GM19452 (cell line): Measurements from ENCODE around the gene EFCAB3.
A peak's percentile ranks its signal among the peaks of the same experiment; 100 is the strongest.
"Not testable (repeated sequence)": the region's sequence is repeated elsewhere in the genome, so short reads cannot be mapped to it uniquely, and the experiment has no call there.

Experiments
- ATAC-seq: cut with Tn5 transposase; IDR thresholded peaks from one replicate; pipeline ENCODE4 v1.9.1; 2021; ENCODE audit not compliant: unreplicated experiment

Gene EFCAB3

DNA sequence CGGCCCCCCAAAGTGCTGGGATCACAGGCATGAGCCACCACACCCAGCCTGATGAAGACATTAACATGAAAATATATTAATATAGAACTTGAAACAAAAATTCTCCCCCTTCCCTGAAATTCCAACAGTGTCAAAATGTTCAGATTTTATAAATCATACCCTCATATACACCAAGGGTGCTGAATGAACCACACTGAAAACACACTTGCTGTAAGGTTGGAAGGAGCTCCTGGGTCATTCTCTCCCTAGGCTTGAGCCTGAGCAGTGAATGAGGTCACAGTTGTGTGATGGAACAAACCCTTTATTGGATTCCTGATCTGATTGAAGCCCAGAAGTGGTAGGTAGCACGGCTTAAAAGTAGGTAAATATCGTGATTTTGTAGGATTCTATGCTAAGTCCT is at the start of gene EFCAB3:
Gene EFCAB3, plus strand, starts transcription at position 301 of the 400 bp plus-strand sequence. CDS start 2,427 bp downstream, outside the sequence.
- no peak for ATAC-seq

DNA sequence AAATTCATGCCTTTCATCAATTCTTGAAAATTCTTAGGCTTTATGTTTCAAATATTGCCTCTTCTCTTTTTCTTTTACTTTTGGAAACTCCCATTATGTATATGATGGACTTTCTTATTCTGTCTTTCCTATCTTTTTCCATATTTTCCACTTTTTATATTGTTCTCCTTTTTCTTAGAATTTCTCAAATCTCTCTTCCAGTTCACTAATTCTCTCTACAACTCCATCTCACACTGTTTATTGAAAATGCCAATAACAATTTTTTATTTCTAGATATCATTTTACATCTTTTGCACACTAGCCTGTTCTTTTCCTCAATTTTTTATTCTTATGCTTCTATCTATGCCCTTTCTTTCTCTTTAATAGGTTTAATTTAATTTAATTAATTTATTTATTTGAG is 43.8 kb upstream of the EFCAB3 start:
- ATAC-seq: no peak

DNA sequence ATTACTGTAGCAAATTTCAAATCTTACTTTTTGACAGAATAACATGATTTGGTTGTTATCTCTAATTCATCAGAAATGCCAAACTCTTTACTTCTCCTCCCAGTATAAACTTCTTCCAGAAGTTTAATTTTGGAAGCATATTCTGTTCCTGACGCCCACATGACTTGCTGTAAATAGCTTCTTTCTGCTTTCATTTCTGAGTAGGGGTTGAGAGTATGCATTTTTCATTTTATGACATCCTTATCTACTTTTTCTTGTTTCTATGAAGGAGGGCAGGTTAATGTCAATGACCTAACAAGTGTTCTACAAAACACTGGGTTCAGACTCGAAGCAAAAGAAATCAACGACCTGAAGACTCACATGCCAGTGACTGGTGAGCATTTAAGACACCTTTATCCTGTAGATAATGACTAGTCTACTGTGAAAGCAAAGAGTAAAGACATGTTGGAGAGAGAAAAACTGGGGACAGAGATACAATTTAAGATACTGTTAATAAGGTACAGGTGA is 36.5 kb upstream of the EFCAB3 start:
- no peak for ATAC-seq

- ATAC-seq: no peak
Measured at GRCh38 chr17:62351176-62351575, 29.2 kb upstream of the EFCAB3 start.

DNA sequence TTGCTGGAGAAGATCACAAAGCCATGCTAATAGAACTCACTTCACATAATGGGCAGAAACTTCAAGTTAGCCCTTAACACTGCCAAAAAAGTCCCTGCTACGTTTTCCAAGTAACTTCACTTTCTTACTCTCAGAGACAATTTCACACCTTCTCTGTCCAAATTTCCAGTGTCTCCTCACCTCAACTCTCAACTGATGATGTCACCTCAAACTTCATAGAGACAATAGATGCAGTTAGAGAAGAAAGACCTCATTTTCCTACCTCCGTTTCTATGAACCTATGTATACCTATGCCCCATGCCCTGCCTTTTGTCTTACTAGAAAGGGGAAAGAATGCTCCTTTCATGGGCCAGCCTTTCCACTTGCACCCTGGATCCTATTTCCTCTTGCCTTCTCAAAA is 14.2 kb upstream of the EFCAB3 start:
- ATAC-seq: no peak

- no peak for ATAC-seq
Measured at GRCh38 chr17:62381561-62381960, 1.2 kb downstream of the EFCAB3 start.

- ATAC-seq: no peak
Measured at GRCh38 chr17:62388856-62389255, 8.5 kb downstream of the EFCAB3 start.

DNA sequence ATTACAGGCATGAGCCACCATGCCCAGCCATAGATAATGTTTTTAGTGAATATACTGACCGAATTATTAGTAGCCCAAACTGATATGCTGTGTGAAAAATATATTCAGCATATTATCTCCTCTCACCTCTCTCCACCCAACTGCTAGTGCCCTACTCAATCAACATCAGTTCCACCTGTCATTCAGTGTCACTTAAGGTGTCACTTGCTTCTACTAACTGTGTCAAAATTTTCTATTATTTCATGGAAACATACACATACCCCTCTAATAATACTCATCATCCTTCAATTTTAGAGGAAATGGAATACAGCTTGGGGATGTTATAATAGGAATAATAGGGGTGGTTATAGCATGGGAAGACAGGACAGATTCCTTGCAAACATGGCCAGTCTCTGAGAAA is 12.6 kb downstream of the EFCAB3 start:
- no peak for ATAC-seq

DNA sequence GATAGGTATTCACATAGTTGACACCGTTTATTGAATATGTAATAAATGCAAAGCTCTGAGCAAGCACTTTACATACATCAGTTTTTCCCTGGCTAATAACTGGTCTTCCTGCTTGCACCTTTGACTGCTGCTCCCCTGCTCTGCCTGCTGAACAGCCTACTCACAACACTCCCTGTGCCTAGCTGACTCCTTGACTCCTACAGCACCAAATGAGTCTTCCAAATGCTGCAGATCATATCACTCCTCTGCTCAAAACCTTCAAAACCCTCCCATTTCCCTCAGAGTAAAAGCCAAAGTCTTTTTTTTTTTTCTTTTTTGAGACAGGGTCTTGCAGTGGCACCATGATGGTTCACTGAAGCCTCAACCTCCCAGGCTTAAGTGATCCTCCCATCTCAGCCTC is 18.5 kb downstream of the EFCAB3 start:
- no peak for ATAC-seq

DNA sequence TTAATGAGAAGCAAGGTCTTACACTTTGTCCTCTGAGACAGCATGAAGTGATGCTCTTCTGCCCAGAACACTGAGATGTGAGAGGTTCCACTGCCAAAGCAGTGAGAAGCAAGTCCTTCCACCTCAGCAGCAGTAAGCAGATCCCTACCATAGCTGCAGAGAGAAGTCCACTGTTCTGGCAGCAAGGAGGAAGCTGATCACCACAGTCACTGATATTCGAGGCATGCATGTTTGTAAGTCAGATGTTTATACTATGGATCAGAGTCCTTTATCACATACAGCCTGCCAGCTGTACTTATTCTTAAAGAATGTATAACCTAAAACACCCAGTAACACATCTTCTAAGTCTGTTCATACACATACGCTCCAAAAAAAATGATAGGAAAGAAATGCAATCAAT is 25.1 kb downstream of the EFCAB3 start:
- no peak for ATAC-seq

GRCh38 chr17:62413090-62413489 is 32.7 kb downstream of the EFCAB3 start:
- ATAC-seq: not testable (repeated sequence)

DNA sequence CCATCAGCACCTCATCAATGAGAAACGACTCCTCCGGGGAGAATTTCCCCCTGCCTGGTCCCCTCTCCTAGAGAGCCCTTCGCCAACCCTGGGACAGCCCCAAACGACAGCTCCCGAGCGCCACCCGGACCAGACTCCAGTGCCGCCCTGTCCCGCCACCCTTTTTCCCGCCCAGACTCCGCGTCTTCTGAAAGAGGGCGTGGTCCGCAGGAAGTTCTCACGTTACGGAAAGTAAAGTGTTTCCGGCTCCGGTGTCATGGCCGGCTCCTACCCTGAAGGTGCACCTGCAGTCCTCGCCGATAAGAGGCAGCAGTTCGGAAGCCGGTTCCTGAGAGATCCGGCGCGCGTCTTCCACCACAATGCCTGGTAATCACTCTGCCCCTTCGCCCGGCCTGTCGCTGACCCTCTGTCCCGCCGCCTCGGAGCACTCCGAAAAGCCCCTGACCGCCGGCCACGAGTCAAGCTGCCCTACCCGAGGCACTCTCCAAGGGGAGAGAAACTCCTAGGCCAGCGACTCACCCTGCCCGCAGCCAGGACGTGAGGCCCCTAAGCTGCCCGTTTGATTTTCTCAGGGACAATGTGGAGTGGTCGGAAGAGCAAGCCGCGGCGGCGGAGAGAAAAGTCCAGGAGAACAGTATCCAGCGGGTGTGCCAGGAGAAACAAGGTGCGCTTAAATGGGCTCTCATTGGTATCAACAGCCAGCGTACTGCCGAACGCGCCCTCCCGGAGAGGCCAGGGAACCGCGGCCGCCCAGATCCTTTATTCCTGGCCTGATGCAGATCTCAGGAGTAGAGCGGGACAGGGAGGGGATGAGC is 43.5 kb downstream of the EFCAB3 start, which contains the start of gene METTL2A:
Gene METTL2A, plus strand, starts transcription at position 251 of the 815 bp plus-strand sequence. Its CDS starts 6 bp downstream, at position 257.
- peak; percentile 94 for ATAC-seq

GRCh38 chr17:62426214-62426613 is 45.9 kb downstream of the EFCAB3 start:
- ATAC-seq: not testable (repeated sequence)

DNA sequence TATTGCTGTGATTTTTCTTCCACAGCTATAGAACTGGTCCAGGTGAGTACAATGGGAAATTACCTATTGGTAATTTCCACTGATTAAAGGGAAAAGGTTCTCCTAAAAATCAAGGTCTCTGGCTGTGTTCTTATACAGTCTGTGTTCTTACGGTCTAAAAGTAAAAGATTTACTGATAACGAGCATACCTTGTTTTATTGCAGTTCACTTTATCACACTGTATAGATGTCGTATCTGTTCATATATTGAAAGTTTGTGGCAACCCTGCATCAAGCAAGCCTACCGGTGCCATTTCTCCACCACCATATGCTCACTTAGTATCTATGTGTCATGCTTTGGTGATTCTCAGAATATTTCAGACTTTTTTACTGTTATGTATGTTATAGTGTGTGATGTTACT is 54.9 kb downstream of the EFCAB3 start:
- not testable (repeated sequence) for ATAC-seq

DNA sequence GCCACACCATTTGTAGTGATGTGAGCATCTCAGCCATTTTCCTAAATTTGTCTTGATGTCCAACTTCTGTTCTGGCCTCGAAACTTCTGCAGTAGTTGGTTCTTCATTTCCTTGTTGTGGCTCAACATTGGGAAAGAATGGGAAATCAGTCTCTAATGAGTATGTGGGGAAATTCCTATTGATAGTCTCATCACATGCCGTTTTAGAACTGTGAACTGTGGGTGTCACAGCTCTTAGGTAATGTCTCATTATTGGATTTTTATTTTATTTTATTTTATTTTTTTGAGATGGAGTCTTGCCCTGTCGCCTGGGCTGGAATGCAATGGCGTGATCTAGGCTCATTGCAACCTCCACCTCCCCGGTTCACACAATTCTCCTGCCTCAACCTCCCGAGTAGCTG is 60.8 kb downstream of the EFCAB3 start:
- not testable (repeated sequence) for ATAC-seq

GRCh38 chr17:62444063-62444462 is 63.7 kb downstream of the EFCAB3 start:
- ATAC-seq: no peak

- ATAC-seq: not testable (repeated sequence)
Measured at GRCh38 chr17:62445791-62446190, 65.4 kb downstream of the EFCAB3 start.

- ATAC-seq: not testable (repeated sequence)
Measured at GRCh38 chr17:62452195-62452594, 71.8 kb downstream of the EFCAB3 start.

GRCh38 chr17:62453041-62453440 is 72.7 kb downstream of the EFCAB3 start:
- not testable (repeated sequence) for ATAC-seq

- ATAC-seq: peak; percentile 34
Measured at GRCh38 chr17:62453656-62454055, 73.3 kb downstream of the EFCAB3 start.

DNA sequence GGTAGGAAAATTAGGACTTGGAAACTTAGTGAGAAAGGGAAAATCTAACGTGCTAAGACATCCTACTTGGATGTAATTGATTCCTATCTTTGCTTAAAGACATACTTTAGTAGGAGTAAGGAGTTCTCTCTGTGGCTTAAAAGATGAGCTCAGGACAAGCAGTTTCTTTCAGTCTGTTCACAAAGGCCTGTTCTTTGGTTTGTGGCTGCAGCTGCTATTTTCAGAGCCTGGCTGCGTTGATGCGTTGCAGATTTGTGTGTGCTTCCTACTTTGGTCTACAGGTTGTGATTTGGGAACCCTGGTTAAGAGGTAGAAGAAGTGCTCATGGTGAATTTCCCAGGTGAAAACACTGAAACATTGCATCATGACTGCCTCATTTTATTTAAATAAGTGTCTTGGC is 73.8 kb downstream of the EFCAB3 start:
- peak; percentile 60 for ATAC-seq

DNA sequence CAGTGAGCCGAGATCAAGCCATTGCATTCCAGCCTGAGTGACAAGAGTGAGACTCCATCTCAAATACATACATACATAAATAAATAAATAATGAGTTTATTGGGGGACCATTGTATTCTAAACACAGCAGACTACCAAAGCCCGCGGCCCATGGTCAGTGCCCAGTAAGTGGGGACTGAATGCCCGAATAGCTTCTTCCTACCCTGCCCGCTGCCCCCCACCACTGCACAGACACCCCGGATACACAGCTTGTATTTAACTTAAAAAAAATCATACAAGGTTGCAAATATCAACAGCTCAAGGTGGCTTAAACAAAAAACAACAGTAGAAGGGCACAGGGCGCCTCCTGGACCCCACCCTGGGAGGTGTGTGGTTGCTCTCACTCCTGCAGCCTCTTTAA is 75.7 kb downstream of the EFCAB3 start:
- ATAC-seq: no peak
